ENCODE measurements around the gene ASB6. TPM values are rescaled to one million over a fixed set of nuclear protein-coding genes. Genes with fewer than 3 reads are reported as not detected.

The ASB6 gene
- total RNA-seq, 6 donors from 2014 or later, result 15.4 to 51.3 (median 21.9) TPM

DNA sequence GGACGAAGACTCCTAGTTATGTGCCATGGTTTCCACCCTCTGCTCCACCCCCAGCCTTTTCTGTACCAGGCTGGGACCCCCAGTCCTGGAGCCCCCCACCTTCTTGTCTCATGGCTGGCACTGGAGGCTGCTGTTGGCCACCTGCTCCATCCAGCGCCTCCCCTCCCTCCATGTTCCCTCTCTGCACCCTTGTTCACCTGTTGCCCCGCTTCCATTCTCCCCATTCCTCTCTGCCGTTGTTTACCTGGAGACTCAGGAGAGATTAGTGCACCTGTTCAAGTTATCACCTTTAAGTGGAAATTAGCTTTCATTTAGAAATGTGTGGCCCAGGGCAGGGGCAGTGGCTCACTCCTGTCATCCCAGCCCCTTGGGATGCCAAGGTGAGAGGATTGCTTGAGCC, 8.7 kb downstream of the ASB6 start:
- Histone ChIP-seq H3K27me3 (no peaks in the 10 kb centered on the region), H3K36me3 (peaks cover 23 to 62% (median 56%) of the 10 kb centered on the region in 4 donors), H3K4me3 (no peak overlapping the region), H3K27ac (no peak overlapping the region), H3K9me3 (no peaks in the 10 kb centered on the region), H3K4me1 (peaks cover 4 to 37% (median 8%) of the 10 kb centered on the region in 4 donors)
- DNase-seq (no peak), ATAC-seq (ENCODE audit: low FRiP score in 2 of 2) (no peak)
- TF ChIP-seq, protein P1, sequence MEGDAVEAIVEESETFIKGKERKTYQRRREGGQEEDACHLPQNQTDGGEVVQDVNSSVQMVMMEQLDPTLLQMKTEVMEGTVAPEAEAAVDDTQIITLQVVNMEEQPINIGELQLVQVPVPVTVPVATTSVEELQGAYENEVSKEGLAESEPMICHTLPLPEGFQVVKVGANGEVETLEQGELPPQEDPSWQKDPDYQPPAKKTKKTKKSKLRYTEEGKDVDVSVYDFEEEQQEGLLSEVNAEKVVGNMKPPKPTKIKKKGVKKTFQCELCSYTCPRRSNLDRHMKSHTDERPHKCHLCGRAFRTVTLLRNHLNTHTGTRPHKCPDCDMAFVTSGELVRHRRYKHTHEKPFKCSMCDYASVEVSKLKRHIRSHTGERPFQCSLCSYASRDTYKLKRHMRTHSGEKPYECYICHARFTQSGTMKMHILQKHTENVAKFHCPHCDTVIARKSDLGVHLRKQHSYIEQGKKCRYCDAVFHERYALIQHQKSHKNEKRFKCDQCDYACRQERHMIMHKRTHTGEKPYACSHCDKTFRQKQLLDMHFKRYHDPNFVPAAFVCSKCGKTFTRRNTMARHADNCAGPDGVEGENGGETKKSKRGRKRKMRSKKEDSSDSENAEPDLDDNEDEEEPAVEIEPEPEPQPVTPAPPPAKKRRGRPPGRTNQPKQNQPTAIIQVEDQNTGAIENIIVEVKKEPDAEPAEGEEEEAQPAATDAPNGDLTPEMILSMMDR (IDR thresholded peaks at IDR 0.05), result no peak
- TF ChIP-seq POLR2AphosphoS5 (IDR thresholded peaks at IDR 0.05) (no peak), EP300 (IDR thresholded peaks at IDR 0.05) (no peak), POLR2A (IDR thresholded peaks at IDR 0.05) (no peak)
- WGBS, 2 donors, result 88 to 93% methylated on average over 4 of the region's 4 CpGs

DNA sequence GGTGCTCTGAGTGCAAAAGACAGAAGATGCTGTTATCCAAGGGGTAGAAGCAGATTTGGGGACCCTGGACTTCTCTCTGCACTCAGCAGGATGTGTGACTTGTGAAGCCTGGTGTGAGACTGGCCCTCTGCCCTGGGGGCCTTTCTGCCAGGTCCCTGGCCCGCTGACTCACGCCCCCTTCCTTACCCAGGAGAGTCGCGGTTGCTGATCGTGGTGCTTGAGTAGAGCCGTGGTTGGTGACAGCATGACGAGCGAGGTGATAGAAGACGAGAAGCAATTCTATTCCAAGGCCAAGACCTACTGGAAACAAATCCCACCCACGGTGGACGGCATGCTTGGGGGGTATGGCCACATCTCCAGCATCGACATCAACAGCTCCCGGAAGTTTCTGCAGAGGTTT, 9.5 kb downstream of the ASB6 start:
- H3K36me3 ChIP-seq, result peaks cover 20 to 55% (median 49%) of the 10 kb centered on the region in 4 donors
- no peaks in the 10 kb centered on the region for H3K9me3 ChIP-seq
- ATAC-seq (ENCODE audit: low FRiP score in 2 of 2), result no peak
- TF ChIP-seq, protein P1 (IDR thresholded peaks at IDR 0.05), result no peak
- TF ChIP-seq EP300 (IDR thresholded peaks at IDR 0.05), result no peak
- no peak overlapping the region for H3K27ac ChIP-seq
- WGBS, 2 donors, result 74 to 80% methylated on average over 11 to 13 of the region's 13 CpGs
- DNase-seq, result no peak
- no peaks in the 10 kb centered on the region for H3K27me3 ChIP-seq
- H3K4me3 ChIP-seq, result no peak overlapping the region
- peaks cover 11 to 45% (median 15%) of the 10 kb centered on the region in 4 donors for H3K4me1 ChIP-seq

DNA sequence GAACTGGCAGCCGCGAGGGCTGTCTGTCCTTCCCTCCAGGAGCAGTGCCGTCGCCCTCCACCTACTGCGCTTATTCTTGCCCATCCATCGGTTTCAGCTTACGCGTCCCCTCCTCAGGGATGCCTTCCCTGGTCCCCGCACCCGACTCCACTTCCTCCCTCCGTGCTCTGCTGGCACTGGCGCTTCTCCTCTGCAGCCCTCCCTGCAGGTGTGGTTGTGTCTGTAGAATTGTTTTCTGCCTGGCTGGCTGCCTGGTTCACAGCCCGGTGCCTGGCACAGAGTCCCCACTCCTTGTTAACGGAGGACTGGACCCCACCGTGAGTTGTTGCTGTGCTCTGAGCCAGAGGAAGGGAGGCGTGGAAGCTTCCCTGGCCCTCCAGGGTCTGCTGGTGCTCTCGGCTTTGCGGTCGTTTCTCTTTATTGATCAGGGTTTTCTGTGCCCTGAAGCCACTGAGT, 10.2 kb downstream of the ASB6 start:
- no peaks in the 10 kb centered on the region for H3K27me3 ChIP-seq
- H3K27ac ChIP-seq, result no peak overlapping the region
- 82 to 84% methylated on average over 19 of the region's 19 CpGs for WGBS, 2 donors
- H3K4me3 ChIP-seq, result no peak overlapping the region
- no peaks in the 10 kb centered on the region for H3K9me3 ChIP-seq
- ATAC-seq (ENCODE audit: low FRiP score in 2 of 2) (no peak), DNase-seq (no peak)
- peaks cover 16 to 47% (median 41%) of the 10 kb centered on the region in 4 donors for H3K36me3 ChIP-seq
- TF ChIP-seq POLR2A (IDR thresholded peaks at IDR 0.05), result no peak
- TF ChIP-seq, protein P1 (IDR thresholded peaks at IDR 0.05), result no peak
- TF ChIP-seq EP300 (IDR thresholded peaks at IDR 0.05), result no peak
- TF ChIP-seq POLR2AphosphoS5 (IDR thresholded peaks at IDR 0.05), result no peak
- peaks cover 16 to 52% (median 23%) of the 10 kb centered on the region in 4 donors for H3K4me1 ChIP-seq

DNA sequence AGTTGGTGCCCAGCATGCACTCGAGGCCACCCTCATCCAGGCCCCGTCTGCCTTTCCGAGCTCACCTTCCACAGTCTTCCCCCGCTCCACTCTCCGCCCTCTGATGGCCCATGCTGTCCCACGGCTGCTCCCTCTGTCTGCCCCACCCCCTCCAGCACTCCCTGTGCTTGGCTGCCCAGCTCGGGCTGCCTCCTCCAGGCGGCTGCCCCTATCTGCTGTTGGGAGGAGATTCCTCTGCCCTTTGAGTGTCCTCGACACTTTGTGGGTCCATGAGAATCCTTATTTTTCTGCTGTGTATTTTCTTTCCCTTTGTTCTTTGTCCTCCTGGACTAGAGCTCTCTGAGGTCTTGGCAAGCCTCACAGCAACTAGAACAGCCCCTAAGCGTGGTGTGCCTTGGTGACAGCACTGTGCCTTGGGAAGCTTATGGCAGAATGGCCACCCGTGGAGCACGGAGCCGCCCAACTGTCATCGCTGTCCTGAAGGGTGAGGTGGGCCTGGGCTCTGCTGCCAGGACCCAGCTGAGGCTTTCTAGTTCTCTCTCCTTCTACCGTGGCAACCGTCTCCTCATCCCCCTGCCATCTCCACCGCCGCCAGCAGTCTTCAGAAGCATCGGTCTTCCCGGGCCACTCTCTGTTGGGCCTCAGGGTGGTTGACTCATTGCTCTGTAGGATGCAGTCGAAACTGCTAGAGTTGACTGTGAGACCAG, 10.8 kb downstream of the ASB6 start:
- H3K27me3 ChIP-seq, result no peaks in the 10 kb centered on the region
- H3K4me3 ChIP-seq, result no peak overlapping the region
- no peak for DNase-seq
- TF ChIP-seq, protein P1 (IDR thresholded peaks at IDR 0.05), result no peak
- TF ChIP-seq EP300 (IDR thresholded peaks at IDR 0.05) (no peak), POLR2A (IDR thresholded peaks at IDR 0.05) (no peak), POLR2AphosphoS5 (IDR thresholded peaks at IDR 0.05) (no peak)
- WGBS, 2 donors, result 83 to 84% methylated on average over 21 of the region's 21 CpGs
- H3K27ac ChIP-seq, result no peak overlapping the region
- ATAC-seq (ENCODE audit: low FRiP score in 2 of 2), result no peak
- peaks cover 16 to 57% (median 25%) of the 10 kb centered on the region in 4 donors for H3K4me1 ChIP-seq
- peaks cover 16 to 42% (median 37%) of the 10 kb centered on the region in 4 donors for H3K36me3 ChIP-seq
- H3K9me3 ChIP-seq, result no peaks in the 10 kb centered on the region
